Omental fat pad (tissue), 4 donors: ENCODE measurements around the gene CCDC30. TPM values are rescaled to one million over a fixed set of nuclear protein-coding genes. Genes with fewer than 3 reads are reported as not detected.

Experiments used
- ATAC-seq: fragments of 150-250 bp; one replicate; pipeline ENCODE4 v1.9.1; 2016; ENCODE audit warnings: mild to moderate bottlenecking, moderate library complexity; ENCODE audit not compliant: low FRiP score
- DNase-seq: peaks from one replicate; pipeline ENCODE4 v3.0.0-alpha.2; 2019; ENCODE audit warnings: low spot score
- CTCF ChIP-seq, 3 donors: fragments of 450-650 bp; IDR thresholded peaks; one replicate each; pipeline ENCODE4 v1.5.1; 2016 to 2017; ENCODE audit warnings: antibody characterized with exemption in 3 of 3, mild to moderate bottlenecking in 3 of 3, moderate library complexity in 2 of 3
- total RNA-seq, 4 donors: library from RNA; depleted of rRNA; stranded (reverse); fragments of >200 nt; gene quantifications; one replicate each; pipeline ENCODE4 v1.1.0, GENCODE V29; 2016

Gene CCDC30
- total RNA-seq, 4 donors from 2014 or later, result 1.9 to 3.5 (median 2.6) TPM

GRCh38 chr1:42449256-42449655 is 13.8 kb upstream of the CCDC30 start:
- TF ChIP-seq CTCF (IDR thresholded peaks at IDR 0.05), result no peak
- ATAC-seq, result no peak
- no peak for DNase-seq

GRCh38 chr1:42450061-42450460 is 13.0 kb upstream of the CCDC30 start:
- no peak for DNase-seq
- TF ChIP-seq CTCF (IDR thresholded peaks at IDR 0.05), result no peak
- no peak for ATAC-seq

GRCh38 chr1:42453386-42453785 is 9.7 kb upstream of the CCDC30 start:
- ATAC-seq, result no peak
- TF ChIP-seq CTCF (IDR thresholded peaks at IDR 0.05), result no peak
- no peak for DNase-seq

GRCh38 chr1:42454403-42454802 is 8.7 kb upstream of the CCDC30 start:
- no peak for DNase-seq
- ATAC-seq, result no peak
- TF ChIP-seq CTCF (IDR thresholded peaks at IDR 0.05), result no peak

- ATAC-seq (peak; percentile 91), DNase-seq (peak; percentile 86)
- TF ChIP-seq CTCF (IDR thresholded peaks at IDR 0.05), result no peak
These were observed 6.9 kb upstream of the CCDC30 start, which contains the start of the genes PPCS and ZMYND12 for GRCh38 chr1:42456010-42456753. Gene PPCS, plus strand, starts transcription at chr1:42456543. Its CDS starts 23 bp downstream, at chr1:42456566. Gene ZMYND12, minus strand, starts transcription at chr1:42456022. Its CDS starts 25 bp downstream, at chr1:42455997.

GRCh38 chr1:42456754-42457089 is 6.4 kb upstream of the CCDC30 start:
- DNase-seq (peak; percentile 25), ATAC-seq (peak; percentile 58)
- no peak for TF ChIP-seq CTCF (IDR thresholded peaks at IDR 0.05)

GRCh38 chr1:42461196-42461595 is 1.9 kb upstream of the CCDC30 start:
- no peak for DNase-seq
- ATAC-seq, result no peak
- no peak for TF ChIP-seq CTCF (IDR thresholded peaks at IDR 0.05)
